Ovary (tissue), 3 donors: Measurements from ENCODE around the gene LRP2.

Experiments used
- CTCF ChIP-seq, 3 donors: fragments of 450-650 bp in 2 of 3; fragments of 200-600 bp in 1 of 3; IDR thresholded peaks; one replicate each; pipeline versions ENCODE4 v1.5.1 to v1.8.0; 2016 to 2022; ENCODE audit warnings: antibody characterized with exemption in 3 of 3, mild to moderate bottlenecking in 1 of 3
- EP300 ChIP-seq: sonication (generic); formaldehyde crosslinking; IDR thresholded peaks from one replicate; pipeline ENCODE4 v1.6.1; 2017; ENCODE audit warnings: antibody characterized with exemption
- donor health status: DM: no; HTN: no; CAD: no.

- TF ChIP-seq CTCF (IDR thresholded peaks at IDR 0.05) (no peak), EP300 (no peak)
Measured at GRCh38 chr2:169386722-169387121, 24.4 kb upstream of the LRP2 start.
